Activated CD4-positive, alpha-beta T cell treated with anti-CD3 and anti-CD28 coated beads for 36 hours (primary cell): ENCODE data around the gene HAT1. TPM values are rescaled to one million over a fixed set of nuclear protein-coding genes. Genes with fewer than 3 reads are reported as not detected.
A peak's percentile ranks its signal among the peaks of the same experiment; 100 is the strongest.

Experiments
- ATAC-seq: fragments of 200-7000 bp; cut with Tn5 transposase; one replicate; pipeline ENCODE4 v1.10.0; 2021; ENCODE audit warnings: mild to moderate bottlenecking, moderate library complexity
- CTCF ChIA-PET: fragments of 350-600 bp; sonication (Branson Sonifier 250); formaldehyde crosslinking; loops from one replicate; lab custom pipeline; 2021; ENCODE audit warnings: antibody characterized with exemption; lab: Charles Lee
- POLR2A ChIA-PET: fragments of 350-600 bp; sonication (Branson Sonifier 250); formaldehyde crosslinking; loops from one replicate; lab custom pipeline; 2021; ENCODE audit warnings: antibody characterized with exemption, inconsistent platforms; lab: Charles Lee
- DNase-seq: peaks from one replicate; pipeline ENCODE4 v3.0.0-alpha.2; 2020
- H3K27ac Mint-ChIP-seq: one replicate; pipeline ENCODE4 v1.8.0; 2021; ENCODE audit warnings: mixed read lengths
- H3K27me3 Mint-ChIP-seq: one replicate; pipeline ENCODE4 v1.8.0; 2021; ENCODE audit warnings: mixed read lengths
- H3K36me3 Mint-ChIP-seq: one replicate; pipeline ENCODE4 v1.8.0; 2021; ENCODE audit warnings: low read depth, mixed read lengths
- H3K4me1 Mint-ChIP-seq: one replicate; pipeline ENCODE4 v1.8.0; 2021; ENCODE audit warnings: mixed read lengths
- H3K4me3 Mint-ChIP-seq: one replicate; pipeline ENCODE4 v1.8.0; 2021; ENCODE audit warnings: mild to moderate bottlenecking, moderate library complexity, mixed read lengths
- H3K9me3 Mint-ChIP-seq: one replicate; pipeline ENCODE4 v1.8.0; 2021; ENCODE audit warnings: low read depth, mixed read lengths
- intact Hi-C, 2 experiments: fragments of 100-400 bp; cut with DNase I in 1 of 2; cut with micrococcal nuclease in 1 of 2; formaldehyde crosslinking; loops; one replicate each; pipeline versions ENCODE4 v1.14.2 to v1.15.1; 2022 to 2024; cut with DNase I, micrococcal nuclease
- total RNA-seq, 2 experiments: library from RNA; stranded (reverse); gene quantifications; one replicate each; pipeline ENCODE4 v1.2.3, GENCODE V29; 2021

The HAT1 gene
- total RNA-seq, 2 experiments from 2014 or later, result 88.5 to 92.6 TPM

- no peaks in the 10 kb centered on the region for H3K27me3 Mint-ChIP-seq
- H3K4me1 Mint-ChIP-seq, result peaks cover 26% of the 10 kb centered on the region
- no peak overlapping the region for H3K4me3 Mint-ChIP-seq
- ATAC-seq (no peak), DNase-seq (no peak)
- peaks cover 29% of the 10 kb centered on the region for H3K36me3 Mint-ChIP-seq
- no peaks in the 10 kb centered on the region for H3K9me3 Mint-ChIP-seq
- ChIA-PET POLR2A (no interaction called here), CTCF (interaction anchor here (0.8 kb wide), 1 partner anchor 126 kb away, joined by 3 read pairs; no protein-coding TSS in a partner anchor)
- H3K27ac Mint-ChIP-seq, result no peak overlapping the region
- intact Hi-C loops, result no loop called here
These were observed 34.0 kb downstream of the HAT1 start for GRCh38 chr2:171956135-171956825.

GRCh38 chr2:171957061-171957460 is 34.8 kb downstream of the HAT1 start:
- ATAC-seq (no peak), DNase-seq (peak; percentile 11)
- no peaks in the 10 kb centered on the region for H3K27me3 Mint-ChIP-seq
- intact Hi-C loops, result no loop called here
- H3K9me3 Mint-ChIP-seq, result no peaks in the 10 kb centered on the region
- no peak overlapping the region for H3K27ac Mint-ChIP-seq
- peaks cover 26% of the 10 kb centered on the region for H3K4me1 Mint-ChIP-seq
- no peak overlapping the region for H3K4me3 Mint-ChIP-seq
- peaks cover 30% of the 10 kb centered on the region for H3K36me3 Mint-ChIP-seq
- POLR2A ChIA-PET, result no interaction called here
- CTCF ChIA-PET, result interaction anchor here (0.8 kb wide), 1 partner anchor 125 kb away, joined by 3 read pairs; no protein-coding TSS in a partner anchor

DNA sequence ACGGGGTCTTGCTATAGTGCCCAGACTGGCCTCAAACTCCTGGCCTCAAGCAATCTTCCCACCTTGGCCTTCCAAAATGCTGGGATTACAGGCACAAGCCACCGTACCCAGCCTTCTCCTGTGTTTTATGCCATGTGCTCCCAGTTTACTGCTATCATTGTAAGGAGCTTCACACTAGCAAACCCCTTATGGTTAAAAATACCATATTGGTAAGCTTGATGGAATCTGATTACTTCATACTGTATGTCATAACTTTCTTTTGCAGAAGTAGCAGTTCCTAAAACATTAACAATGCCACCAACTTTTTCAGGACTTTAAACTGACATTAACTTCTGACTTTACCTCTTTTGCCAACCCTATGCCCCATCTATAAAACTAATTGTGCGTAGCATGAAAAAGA is 36.2 kb downstream of the HAT1 start:
- POLR2A ChIA-PET, result no interaction called here

DNA sequence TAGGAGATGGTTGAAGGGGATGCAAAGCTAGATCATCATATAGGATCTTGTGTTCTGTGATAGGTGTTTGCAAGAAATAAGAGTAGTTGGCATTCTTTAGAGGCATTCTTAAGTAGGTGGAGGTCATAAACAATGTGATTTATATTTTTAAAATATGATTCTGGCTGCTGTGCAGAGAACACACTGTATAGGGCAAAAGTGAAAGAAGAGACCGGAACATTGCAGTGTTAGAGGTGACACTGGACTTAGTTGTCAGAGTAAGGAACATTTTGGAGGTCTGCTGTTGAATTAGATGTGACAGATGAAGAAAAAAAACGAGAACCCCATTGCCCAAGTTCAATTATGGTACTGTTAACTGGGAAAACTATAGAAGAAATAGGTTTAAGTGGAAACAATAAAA is 37.7 kb downstream of the HAT1 start:
- Mint-ChIP-seq H3K9me3 (no peaks in the 10 kb centered on the region), H3K4me1 (peaks cover 27% of the 10 kb centered on the region), H3K4me3 (no peak overlapping the region), H3K36me3 (peaks cover 20% of the 10 kb centered on the region), H3K27ac (no peak overlapping the region), H3K27me3 (no peaks in the 10 kb centered on the region)
- intact Hi-C loops, result no loop called here
- CTCF ChIA-PET, result no interaction called here
- no peak for ATAC-seq
- no peak for DNase-seq
- POLR2A ChIA-PET, result no interaction called here

More for the DNA sequence above, 36.2 kb downstream of the HAT1 start:
- DNase-seq, result no peak
- no peaks in the 10 kb centered on the region for H3K9me3 Mint-ChIP-seq
- CTCF ChIA-PET, result interaction anchor here (0.7 kb wide), 1 partner anchor 98 kb away, joined by 3 read pairs; no protein-coding TSS in a partner anchor
- H3K4me3 Mint-ChIP-seq, result no peak overlapping the region
- peaks cover 30% of the 10 kb centered on the region for H3K36me3 Mint-ChIP-seq
- H3K4me1 Mint-ChIP-seq, result peaks cover 29% of the 10 kb centered on the region
- no peaks in the 10 kb centered on the region for H3K27me3 Mint-ChIP-seq
- intact Hi-C loops, result no loop called here
- H3K27ac Mint-ChIP-seq, result no peak overlapping the region
- no peak for ATAC-seq

- Mint-ChIP-seq H3K9me3 (no peaks in the 10 kb centered on the region), H3K36me3 (peaks cover 19% of the 10 kb centered on the region), H3K27ac (no peak overlapping the region), H3K27me3 (no peaks in the 10 kb centered on the region), H3K4me1 (peaks cover 27% of the 10 kb centered on the region), H3K4me3 (no peak overlapping the region)
- CTCF ChIA-PET, result interaction anchor here (0.6 kb wide), 1 partner anchor 9 kb away, joined by 3 read pairs; no protein-coding TSS in a partner anchor
- ATAC-seq (no peak), DNase-seq (no peak)
- intact Hi-C loops, result no loop called here
- POLR2A ChIA-PET, result no interaction called here
These were observed 38.3 kb downstream of the HAT1 start for GRCh38 chr2:171960570-171960969.

- CTCF ChIA-PET, result no interaction called here
- intact Hi-C loops, result no loop called here
- H3K4me3 Mint-ChIP-seq, result no peak overlapping the region
- ATAC-seq, result no peak
- H3K27ac Mint-ChIP-seq, result no peak overlapping the region
- peaks cover 26% of the 10 kb centered on the region for H3K36me3 Mint-ChIP-seq
- H3K9me3 Mint-ChIP-seq, result no peaks in the 10 kb centered on the region
- peaks cover 22% of the 10 kb centered on the region for H3K4me1 Mint-ChIP-seq
- no peak for DNase-seq
- H3K27me3 Mint-ChIP-seq, result no peaks in the 10 kb centered on the region
- POLR2A ChIA-PET, result no interaction called here
These were observed 40.9 kb downstream of the HAT1 start for GRCh38 chr2:171963198-171963597.

- Mint-ChIP-seq H3K9me3 (no peaks in the 10 kb centered on the region), H3K4me3 (no peak overlapping the region), H3K36me3 (peaks cover 29% of the 10 kb centered on the region), H3K4me1 (peaks cover 19% of the 10 kb centered on the region), H3K27ac (no peak overlapping the region), H3K27me3 (no peaks in the 10 kb centered on the region)
- ATAC-seq (no peak), DNase-seq (no peak)
- POLR2A ChIA-PET, result no interaction called here
- intact Hi-C loops, result no loop called here
- CTCF ChIA-PET, result no interaction called here
These were observed 42.0 kb downstream of the HAT1 start for GRCh38 chr2:171964308-171964707.

DNA sequence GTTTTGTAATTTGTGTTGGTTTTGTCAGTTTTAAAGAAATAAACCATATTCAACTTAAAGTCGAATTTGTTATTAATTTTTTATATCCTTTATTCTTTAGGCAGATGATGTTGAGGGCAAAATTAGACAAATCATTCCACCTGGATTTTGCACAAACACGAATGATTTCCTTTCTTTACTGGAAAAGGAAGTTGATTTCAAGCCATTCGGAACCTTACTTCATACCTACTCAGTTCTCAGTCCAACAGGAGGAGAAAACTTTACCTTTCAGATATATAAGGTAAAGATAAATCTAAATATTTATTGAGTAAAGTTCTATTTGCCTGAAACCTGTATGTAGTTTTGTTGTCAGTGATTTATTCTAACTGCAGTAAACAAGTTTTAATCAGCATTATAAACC is 43.0 kb downstream of the HAT1 start:
- POLR2A ChIA-PET, result no interaction called here
- Mint-ChIP-seq H3K27ac (no peak overlapping the region), H3K36me3 (peaks cover 27% of the 10 kb centered on the region), H3K9me3 (no peaks in the 10 kb centered on the region), H3K27me3 (no peaks in the 10 kb centered on the region), H3K4me3 (no peak overlapping the region), H3K4me1 (peaks cover 16% of the 10 kb centered on the region)
- ATAC-seq (no peak), DNase-seq (no peak)
- intact Hi-C loops, result no loop called here
- CTCF ChIA-PET, result interaction anchor here (0.6 kb wide), 1 partner anchor 1074 kb away, joined by 3 read pairs; no protein-coding TSS in a partner anchor

DNA sequence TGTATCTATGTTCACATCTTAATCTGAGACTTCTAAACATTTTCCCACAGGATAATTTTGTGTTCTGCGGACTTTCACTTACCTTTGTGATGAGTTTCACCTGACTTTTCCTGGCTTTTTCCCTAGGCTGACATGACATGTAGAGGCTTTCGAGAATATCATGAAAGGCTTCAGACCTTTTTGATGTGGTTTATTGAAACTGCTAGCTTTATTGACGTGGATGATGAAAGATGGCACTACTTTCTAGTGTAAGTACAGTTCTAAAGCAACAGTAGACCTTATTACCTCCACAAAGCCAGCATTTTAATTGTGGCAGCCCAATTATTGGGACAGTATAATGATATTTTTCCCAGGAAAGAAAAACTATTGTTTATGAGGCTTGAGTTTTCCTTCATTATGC is 43.4 kb downstream of the HAT1 start:
- H3K36me3 Mint-ChIP-seq, result peaks cover 27% of the 10 kb centered on the region
- POLR2A ChIA-PET, result no interaction called here
- intact Hi-C loops, result no loop called here

DNA sequence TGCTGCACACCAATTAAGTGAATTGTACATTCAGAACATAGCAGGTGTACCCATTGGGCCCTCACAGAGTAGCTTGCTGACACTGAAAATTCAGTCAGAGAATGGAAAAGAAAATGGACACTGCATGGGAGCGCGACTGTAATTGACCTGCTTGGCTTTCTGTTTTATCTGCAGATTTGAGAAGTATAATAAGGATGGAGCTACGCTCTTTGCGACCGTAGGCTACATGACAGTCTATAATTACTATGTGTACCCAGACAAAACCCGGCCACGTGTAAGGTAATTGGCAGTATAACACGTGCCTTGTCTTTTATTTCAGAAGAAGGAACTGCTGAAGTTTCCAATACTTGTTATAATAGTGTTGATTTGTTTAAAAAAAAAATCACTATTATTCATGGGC is 44.0 kb downstream of the HAT1 start:
- ChIA-PET CTCF (no interaction called here), POLR2A (no interaction called here)
- peaks cover 16% of the 10 kb centered on the region for H3K4me1 Mint-ChIP-seq
- no peaks in the 10 kb centered on the region for H3K9me3 Mint-ChIP-seq
- no peak overlapping the region for H3K27ac Mint-ChIP-seq
- peaks cover 27% of the 10 kb centered on the region for H3K36me3 Mint-ChIP-seq
- ATAC-seq (no peak), DNase-seq (no peak)
- intact Hi-C loops, result no loop called here
- H3K4me3 Mint-ChIP-seq, result no peak overlapping the region
- H3K27me3 Mint-ChIP-seq, result no peaks in the 10 kb centered on the region

More for the DNA sequence above, 43.4 kb downstream of the HAT1 start:
- Mint-ChIP-seq H3K9me3 (no peaks in the 10 kb centered on the region), H3K4me1 (peaks cover 16% of the 10 kb centered on the region), H3K27me3 (no peaks in the 10 kb centered on the region), H3K27ac (no peak overlapping the region), H3K4me3 (no peak overlapping the region)
- CTCF ChIA-PET, result interaction anchor here (0.6 kb wide), 1 partner anchor 1074 kb away, joined by 3 read pairs; no protein-coding TSS in a partner anchor
- DNase-seq (no peak), ATAC-seq (no peak)

GRCh38 chr2:171966688-171967087 is 44.4 kb downstream of the HAT1 start:
- Mint-ChIP-seq H3K4me3 (no peak overlapping the region), H3K27me3 (no peaks in the 10 kb centered on the region), H3K9me3 (no peaks in the 10 kb centered on the region), H3K27ac (no peak overlapping the region), H3K36me3 (peaks cover 28% of the 10 kb centered on the region), H3K4me1 (peaks cover 16% of the 10 kb centered on the region)
- ChIA-PET CTCF (no interaction called here), POLR2A (no interaction called here)
- intact Hi-C loops, result no loop called here
- DNase-seq (no peak), ATAC-seq (no peak)

- peaks cover 38% of the 10 kb centered on the region for H3K36me3 Mint-ChIP-seq
- H3K4me3 Mint-ChIP-seq, result no peak overlapping the region
- H3K27ac Mint-ChIP-seq, result no peak overlapping the region
- CTCF ChIA-PET, result no interaction called here
- ATAC-seq (no peak), DNase-seq (no peak)
- POLR2A ChIA-PET, result no interaction called here
- H3K4me1 Mint-ChIP-seq, result peaks cover 18% of the 10 kb centered on the region
- intact Hi-C loops, result no loop called here
- no peaks in the 10 kb centered on the region for H3K9me3 Mint-ChIP-seq
- no peaks in the 10 kb centered on the region for H3K27me3 Mint-ChIP-seq
These were observed 46.2 kb downstream of the HAT1 start for GRCh38 chr2:171968509-171968908.
